BE2C (cell line): Measurements from ENCODE around the gene DRAP1.
A peak's percentile ranks its signal among the peaks of the same experiment; 100 is the strongest.

ENCODE experiments used
- DNase-seq: peaks from one replicate; pipeline ENCODE4 v3.0.0-alpha.2; 2020
- H3K27me3 ChIP-seq: fragments of 250-450 bp; sonication (Bioruptor Pico); 2 replicates; pipeline ENCODE4 v1.5.1; 2020; ENCODE audit warnings: mild to moderate bottlenecking
- H3K36me3 ChIP-seq: fragments of 250-450 bp; sonication (Bioruptor Pico); 2 replicates; pipeline ENCODE4 v1.5.1; 2020; ENCODE audit warnings: mild to moderate bottlenecking
- H3K4me1 ChIP-seq: fragments of 250-450 bp; sonication (Bioruptor Pico); 2 replicates; pipeline ENCODE4 v1.5.1; 2020
- H3K4me3 ChIP-seq: 2 replicates; pipeline ENCODE4 v1.5.1; 2011; ENCODE audit warnings: low read depth, low read length
- H3K9me3 ChIP-seq: fragments of 250-450 bp; sonication (Bioruptor Pico); 2 replicates; pipeline ENCODE4 v1.5.1; 2020
- TF ChIP-seq, protein P1 (sequence below): IDR thresholded peaks from 2 replicates; pipeline ENCODE4 v1.5.1; 2012; ENCODE audit warnings: mild to moderate bottlenecking, low read depth, low read length

Gene DRAP1

DNA sequence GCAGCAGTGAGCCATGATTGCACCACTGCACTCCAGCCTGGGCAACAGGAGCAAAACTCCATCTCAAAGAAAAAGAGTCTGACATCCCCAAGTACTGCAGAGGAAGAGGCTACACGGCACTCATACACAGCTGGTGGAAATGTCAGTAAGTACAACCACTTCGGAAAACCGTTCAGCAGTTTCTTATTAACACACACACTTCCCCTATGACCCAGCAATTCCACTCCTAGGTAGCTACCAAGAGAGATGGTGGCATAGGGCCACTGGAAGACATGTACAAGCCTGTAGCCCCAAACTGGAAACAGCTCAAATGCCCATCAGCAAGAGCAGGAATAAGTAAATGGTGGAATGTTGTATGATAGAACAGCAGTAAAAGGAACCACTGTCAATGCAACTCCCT lies 3.3 kb downstream of the DRAP1 start:
- H3K27me3 ChIP-seq = no peaks in the 10 kb centered on the region
- H3K36me3 ChIP-seq = no peaks in the 10 kb centered on the region

DNA sequence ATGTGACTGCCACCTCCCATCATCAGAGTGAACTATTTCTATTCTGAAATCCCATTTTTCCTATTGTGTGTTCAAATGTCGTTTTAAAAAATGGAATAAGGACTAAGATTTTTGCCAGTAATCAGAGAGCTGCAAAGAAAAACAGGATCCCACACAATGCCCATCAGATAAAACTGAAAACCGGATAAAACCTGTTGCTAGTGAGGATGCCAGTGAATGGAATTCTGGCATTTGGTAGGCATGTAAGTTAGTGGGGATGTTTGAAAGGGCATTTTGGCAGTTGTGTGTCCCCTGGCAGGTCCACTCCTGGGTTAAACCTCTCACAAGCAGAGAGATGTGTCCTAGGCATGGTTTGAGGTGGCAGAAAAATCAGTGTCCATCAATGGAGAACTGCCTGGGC lies 6.2 kb downstream of the DRAP1 start:
- no peaks in the 10 kb centered on the region for H3K27me3 ChIP-seq
- TF ChIP-seq, protein P1, sequence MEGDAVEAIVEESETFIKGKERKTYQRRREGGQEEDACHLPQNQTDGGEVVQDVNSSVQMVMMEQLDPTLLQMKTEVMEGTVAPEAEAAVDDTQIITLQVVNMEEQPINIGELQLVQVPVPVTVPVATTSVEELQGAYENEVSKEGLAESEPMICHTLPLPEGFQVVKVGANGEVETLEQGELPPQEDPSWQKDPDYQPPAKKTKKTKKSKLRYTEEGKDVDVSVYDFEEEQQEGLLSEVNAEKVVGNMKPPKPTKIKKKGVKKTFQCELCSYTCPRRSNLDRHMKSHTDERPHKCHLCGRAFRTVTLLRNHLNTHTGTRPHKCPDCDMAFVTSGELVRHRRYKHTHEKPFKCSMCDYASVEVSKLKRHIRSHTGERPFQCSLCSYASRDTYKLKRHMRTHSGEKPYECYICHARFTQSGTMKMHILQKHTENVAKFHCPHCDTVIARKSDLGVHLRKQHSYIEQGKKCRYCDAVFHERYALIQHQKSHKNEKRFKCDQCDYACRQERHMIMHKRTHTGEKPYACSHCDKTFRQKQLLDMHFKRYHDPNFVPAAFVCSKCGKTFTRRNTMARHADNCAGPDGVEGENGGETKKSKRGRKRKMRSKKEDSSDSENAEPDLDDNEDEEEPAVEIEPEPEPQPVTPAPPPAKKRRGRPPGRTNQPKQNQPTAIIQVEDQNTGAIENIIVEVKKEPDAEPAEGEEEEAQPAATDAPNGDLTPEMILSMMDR = no peak

More for the DNA sequence above, 3.3 kb downstream of the DRAP1 start:
- Histone ChIP-seq H3K4me1 (no peaks in the 10 kb centered on the region), H3K4me3 (no peak overlapping the region), H3K9me3 (no peaks in the 10 kb centered on the region)
- TF ChIP-seq, protein P1 = no peak
- no peak for DNase-seq

GRCh38 chr11:65927904-65928397 lies 8.7 kb downstream of the DRAP1 start:
- H3K36me3 ChIP-seq = no peaks in the 10 kb centered on the region
- no peaks in the 10 kb centered on the region for H3K4me1 ChIP-seq
- DNase-seq = no peak
- H3K9me3 ChIP-seq = no peaks in the 10 kb centered on the region
- no peaks in the 10 kb centered on the region for H3K27me3 ChIP-seq
- TF ChIP-seq, protein P1 = no peak
- H3K4me3 ChIP-seq = no peak overlapping the region

More for the DNA sequence above, 6.2 kb downstream of the DRAP1 start:
- Histone ChIP-seq H3K9me3 (no peaks in the 10 kb centered on the region), H3K4me3 (no peak overlapping the region), H3K4me1 (no peaks in the 10 kb centered on the region), H3K36me3 (no peaks in the 10 kb centered on the region)
- DNase-seq = no peak

DNA sequence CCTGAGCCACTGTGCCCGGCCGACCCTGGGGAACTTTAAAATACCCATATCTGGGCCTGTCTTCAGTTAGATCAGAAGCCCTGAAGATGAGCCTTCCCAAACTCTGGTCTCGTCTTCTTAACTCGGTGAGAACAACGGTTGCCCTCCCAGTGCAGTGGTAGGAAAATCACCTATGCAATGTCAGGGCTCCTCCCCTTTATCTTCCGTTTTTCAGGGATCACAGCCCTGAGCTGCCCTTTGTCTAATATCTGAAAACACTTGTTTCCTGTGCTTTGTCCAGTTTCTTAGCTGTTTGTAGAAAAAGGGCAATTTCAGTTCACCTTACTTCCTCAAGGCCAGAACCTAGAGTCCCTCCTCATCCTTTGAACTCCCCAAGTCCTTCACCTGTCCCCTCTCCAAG lies 9.4 kb downstream of the DRAP1 start:
- no peak overlapping the region for H3K4me3 ChIP-seq
- TF ChIP-seq, protein P1 = no peak
- no peak for DNase-seq

DNA sequence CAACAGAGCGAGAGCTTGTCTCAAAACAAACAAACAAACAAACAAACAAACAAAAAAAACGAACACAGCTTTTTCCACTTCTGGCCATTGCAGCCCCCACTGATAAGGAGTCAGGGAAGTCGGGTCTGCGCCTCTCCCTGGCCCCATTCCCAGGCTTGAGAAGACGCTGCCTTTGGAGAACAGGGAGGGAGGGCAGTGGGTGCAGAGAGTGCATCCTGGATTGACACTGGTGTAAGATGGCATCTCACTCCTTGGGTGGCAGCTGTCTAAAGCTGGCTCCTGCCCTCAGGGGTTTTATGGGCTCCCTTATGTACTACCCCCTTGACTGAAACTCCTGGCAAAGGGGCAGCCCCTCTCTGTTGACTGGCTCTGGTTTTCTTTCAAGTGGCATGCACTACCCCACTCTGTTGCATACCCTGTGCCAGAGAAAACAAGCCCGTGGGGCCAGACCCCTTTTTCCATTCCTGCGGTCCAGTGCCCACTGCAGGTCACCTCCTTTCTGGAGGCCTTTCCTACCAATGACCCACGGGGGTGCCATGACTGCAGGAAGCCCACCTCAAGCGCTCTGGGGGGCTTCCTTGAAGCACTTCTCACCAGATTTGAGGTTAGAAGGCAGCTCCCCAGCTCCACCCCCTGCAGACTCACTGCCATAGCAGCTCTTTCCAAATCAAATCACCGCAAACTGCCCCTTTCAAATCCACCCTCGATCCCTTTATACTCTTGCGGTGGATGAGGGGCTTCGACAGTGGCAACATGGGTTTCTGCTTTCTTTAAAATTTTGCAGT lies 12.7 kb downstream of the DRAP1 start:
- H3K27me3 ChIP-seq = no peaks in the 10 kb centered on the region
- no peak overlapping the region for H3K4me3 ChIP-seq
- H3K9me3 ChIP-seq = no peaks in the 10 kb centered on the region
- no peaks in the 10 kb centered on the region for H3K4me1 ChIP-seq
- TF ChIP-seq, protein P1 = no peak
- no peak for DNase-seq
- H3K36me3 ChIP-seq = no peaks in the 10 kb centered on the region

More for the DNA sequence above, 9.4 kb downstream of the DRAP1 start:
- Histone ChIP-seq H3K4me1 (no peaks in the 10 kb centered on the region), H3K9me3 (no peaks in the 10 kb centered on the region), H3K27me3 (no peaks in the 10 kb centered on the region), H3K36me3 (no peaks in the 10 kb centered on the region)

DNA sequence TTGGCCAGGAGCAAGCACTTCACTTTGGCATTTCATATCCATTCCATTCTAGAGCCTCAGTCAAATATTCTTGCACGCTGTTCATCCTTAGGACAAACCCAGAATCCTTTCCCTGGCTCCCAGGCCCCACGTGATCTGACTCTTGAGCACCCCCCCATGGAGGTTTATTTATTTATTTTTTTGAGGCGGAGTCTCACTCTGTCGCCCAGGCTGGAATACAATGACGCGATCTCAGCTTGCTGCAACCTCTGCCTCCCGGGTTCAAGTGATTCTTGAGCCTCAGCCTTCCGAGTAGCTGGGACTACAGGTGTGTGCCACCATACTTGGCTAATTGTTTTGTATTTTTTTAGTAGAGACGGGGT lies 13.3 kb downstream of the DRAP1 start:
- Histone ChIP-seq H3K4me3 (no peak overlapping the region), H3K9me3 (no peaks in the 10 kb centered on the region), H3K4me1 (no peaks in the 10 kb centered on the region), H3K27me3 (no peaks in the 10 kb centered on the region), H3K36me3 (no peaks in the 10 kb centered on the region)
- TF ChIP-seq, protein P1 = 0 out of 2 replicates have a peak, but pooled peaks have one; percentile 3
- DNase-seq = no peak
